HG02885 (cell line): ENCODE results near the gene GALNT6.
"Not testable (repeated sequence)": the region's sequence is repeated elsewhere in the genome, so short reads cannot be mapped to it uniquely, and the experiment has no call there.

ENCODE experiments used
- ATAC-seq: cut with Tn5 transposase; IDR thresholded peaks from one replicate; pipeline ENCODE4 v1.9.1; 2021; ENCODE audit warnings: mild to moderate bottlenecking; ENCODE audit not compliant: unreplicated experiment, poor library complexity

Gene GALNT6

GRCh38 chr12:51361161-51362016 is 29.8 kb downstream of the GALNT6 start:
- ATAC-seq, result no peak

GRCh38 chr12:51360315-51360714 is 30.9 kb downstream of the GALNT6 start:
- no peak for ATAC-seq

GRCh38 chr12:51359851-51360250 is 31.4 kb downstream of the GALNT6 start:
- no peak for ATAC-seq

GRCh38 chr12:51358496-51358895 is 32.7 kb downstream of the GALNT6 start:
- ATAC-seq, result no peak

- ATAC-seq, result no peak
Observed at GRCh38 chr12:51357374-51358047, 33.7 kb downstream of the GALNT6 start.

- no peak for ATAC-seq
Observed at GRCh38 chr12:51351913-51352532, 39.2 kb downstream of the GALNT6 start.

- no peak for ATAC-seq
Observed at GRCh38 chr12:51349026-51349425, 42.2 kb downstream of the GALNT6 start.

- no peak for ATAC-seq
Observed at GRCh38 chr12:51348116-51348515, 43.1 kb downstream of the GALNT6 start.

- ATAC-seq, result no peak
Observed at GRCh38 chr12:51346581-51346980, 44.6 kb downstream of the GALNT6 start, which contains the start of gene CELA1. Gene CELA1 (minus strand): TSS chr12:51346679. CDS start chr12:51346638, 41 bp downstream.

- no peak for ATAC-seq
Observed at GRCh38 chr12:51345681-51346080, 45.5 kb downstream of the GALNT6 start.

GRCh38 chr12:51343201-51343600 is 48.0 kb downstream of the GALNT6 start:
- no peak for ATAC-seq

GRCh38 chr12:51342416-51342815 is 48.8 kb downstream of the GALNT6 start:
- ATAC-seq, result no peak

- ATAC-seq, result peak; percentile 50
Observed at GRCh38 chr12:51341251-51342007, 49.8 kb downstream of the GALNT6 start.

- ATAC-seq, result no peak
Observed at GRCh38 chr12:51339750-51340149, 51.5 kb downstream of the GALNT6 start.

GRCh38 chr12:51337336-51337735 is 53.9 kb downstream of the GALNT6 start:
- not testable (repeated sequence) for ATAC-seq

GRCh38 chr12:51335931-51336330 is 55.3 kb downstream of the GALNT6 start:
- ATAC-seq, result no peak

- ATAC-seq, result no peak
Observed at GRCh38 chr12:51334764-51335163, 56.4 kb downstream of the GALNT6 start.

GRCh38 chr12:51333536-51333935 is 57.7 kb downstream of the GALNT6 start:
- ATAC-seq, result no peak

- no peak for ATAC-seq
Observed at GRCh38 chr12:51330186-51330585, 61.0 kb downstream of the GALNT6 start.

- ATAC-seq, result no peak
Observed at GRCh38 chr12:51329742-51330141, 61.5 kb downstream of the GALNT6 start.
